Measurements from ENCODE around the gene CAMTA1. TPM values are rescaled to one million over a fixed set of nuclear protein-coding genes. Genes with fewer than 3 reads are reported as not detected.

Gene CAMTA1
- total and polyA plus RNA-seq, 4 donors = 18.0 to 93.5 (median 35.8) TPM

DNA sequence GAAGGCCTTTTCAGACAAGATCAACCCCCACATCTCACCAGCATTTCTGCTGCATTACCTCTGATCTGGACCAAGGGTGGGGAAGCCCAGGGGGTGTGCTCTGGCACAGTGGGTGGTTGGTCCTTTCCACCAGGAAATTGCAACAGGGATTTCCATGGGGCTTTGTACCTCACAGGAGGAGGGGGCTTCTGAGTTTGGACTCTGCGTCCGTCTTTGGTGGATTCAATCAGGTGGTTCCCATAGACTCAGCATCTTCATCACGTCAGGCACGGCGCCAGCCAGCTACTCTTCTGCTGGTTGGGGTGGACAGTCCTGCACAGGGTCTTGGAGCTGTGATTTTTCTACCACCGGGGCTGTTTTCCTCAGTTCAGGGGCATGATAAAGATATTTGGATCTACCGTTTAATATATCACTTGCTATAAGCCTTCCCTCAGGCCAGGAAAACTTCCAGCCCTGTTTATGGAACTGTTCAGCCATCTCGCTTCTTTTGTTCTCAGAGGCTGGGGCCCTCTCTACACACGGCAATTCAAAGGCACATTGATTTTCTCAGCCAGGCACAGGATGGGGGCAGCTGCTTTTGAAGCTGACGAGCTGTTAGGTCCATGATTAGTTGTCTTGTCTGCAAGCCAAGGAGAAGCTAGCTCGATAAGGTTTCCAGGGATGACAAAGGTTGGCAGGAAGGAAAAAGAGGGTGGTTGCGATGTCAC is 467.3 kb downstream of the CAMTA1 start:
- no peaks in the 10 kb centered on the region for H3K36me3 ChIP-seq (ENCODE audit: control insufficient read depth in 4 of 4, insufficient read depth in 3 of 4, low read depth in 1 of 4, low read length in 3 of 4)

DNA sequence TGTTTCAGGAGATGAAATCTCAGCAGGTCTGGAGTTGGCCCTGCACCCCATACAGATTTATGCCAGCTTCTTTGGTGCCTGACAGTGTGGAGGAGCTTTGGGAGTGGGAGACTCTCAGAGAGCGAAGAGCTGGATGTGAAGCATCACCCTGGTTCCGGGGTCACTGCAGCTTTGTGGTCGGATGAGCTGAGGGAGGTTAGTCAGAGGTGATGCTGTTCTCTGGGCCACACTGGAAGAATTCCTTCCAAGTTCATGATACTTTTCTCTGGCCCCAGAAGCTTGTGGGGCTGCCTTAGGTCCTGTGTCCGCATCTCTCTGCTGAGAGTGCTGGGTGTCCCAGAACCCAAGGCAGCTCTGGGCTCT is 467.8 kb downstream of the CAMTA1 start:
- TF ChIP-seq, protein P1, sequence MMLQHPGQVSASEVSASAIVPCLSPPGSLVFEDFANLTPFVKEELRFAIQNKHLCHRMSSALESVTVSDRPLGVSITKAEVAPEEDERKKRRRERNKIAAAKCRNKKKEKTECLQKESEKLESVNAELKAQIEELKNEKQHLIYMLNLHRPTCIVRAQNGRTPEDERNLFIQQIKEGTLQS (IDR thresholded peaks at IDR 0.05) = no peak
- TF ChIP-seq EGR1 (IDR thresholded peaks at IDR 0.05; ENCODE audit: low read depth in 2 of 2) = no peak
- TF ChIP-seq TAF1 (conservative IDR thresholded peaks at IDR 0.05) = no peak
- TF ChIP-seq SP1 (IDR thresholded peaks at IDR 0.05) = no peak
- no peak for TF ChIP-seq NR2F2 (IDR thresholded peaks at IDR 0.05)
- TF ChIP-seq HNF4G (IDR thresholded peaks at IDR 0.05) = no peak
- no peak for TF ChIP-seq FOXA1 (IDR thresholded peaks at IDR 0.05)
- TF ChIP-seq, protein P2, sequence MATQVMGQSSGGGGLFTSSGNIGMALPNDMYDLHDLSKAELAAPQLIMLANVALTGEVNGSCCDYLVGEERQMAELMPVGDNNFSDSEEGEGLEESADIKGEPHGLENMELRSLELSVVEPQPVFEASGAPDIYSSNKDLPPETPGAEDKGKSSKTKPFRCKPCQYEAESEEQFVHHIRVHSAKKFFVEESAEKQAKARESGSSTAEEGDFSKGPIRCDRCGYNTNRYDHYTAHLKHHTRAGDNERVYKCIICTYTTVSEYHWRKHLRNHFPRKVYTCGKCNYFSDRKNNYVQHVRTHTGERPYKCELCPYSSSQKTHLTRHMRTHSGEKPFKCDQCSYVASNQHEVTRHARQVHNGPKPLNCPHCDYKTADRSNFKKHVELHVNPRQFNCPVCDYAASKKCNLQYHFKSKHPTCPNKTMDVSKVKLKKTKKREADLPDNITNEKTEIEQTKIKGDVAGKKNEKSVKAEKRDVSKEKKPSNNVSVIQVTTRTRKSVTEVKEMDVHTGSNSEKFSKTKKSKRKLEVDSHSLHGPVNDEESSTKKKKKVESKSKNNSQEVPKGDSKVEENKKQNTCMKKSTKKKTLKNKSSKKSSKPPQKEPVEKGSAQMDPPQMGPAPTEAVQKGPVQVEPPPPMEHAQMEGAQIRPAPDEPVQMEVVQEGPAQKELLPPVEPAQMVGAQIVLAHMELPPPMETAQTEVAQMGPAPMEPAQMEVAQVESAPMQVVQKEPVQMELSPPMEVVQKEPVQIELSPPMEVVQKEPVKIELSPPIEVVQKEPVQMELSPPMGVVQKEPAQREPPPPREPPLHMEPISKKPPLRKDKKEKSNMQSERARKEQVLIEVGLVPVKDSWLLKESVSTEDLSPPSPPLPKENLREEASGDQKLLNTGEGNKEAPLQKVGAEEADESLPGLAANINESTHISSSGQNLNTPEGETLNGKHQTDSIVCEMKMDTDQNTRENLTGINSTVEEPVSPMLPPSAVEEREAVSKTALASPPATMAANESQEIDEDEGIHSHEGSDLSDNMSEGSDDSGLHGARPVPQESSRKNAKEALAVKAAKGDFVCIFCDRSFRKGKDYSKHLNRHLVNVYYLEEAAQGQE (IDR thresholded peaks at IDR 0.05) = no peak
- no peak for TF ChIP-seq FOXA2 (IDR thresholded peaks at IDR 0.05)
- TF ChIP-seq, protein P3, sequence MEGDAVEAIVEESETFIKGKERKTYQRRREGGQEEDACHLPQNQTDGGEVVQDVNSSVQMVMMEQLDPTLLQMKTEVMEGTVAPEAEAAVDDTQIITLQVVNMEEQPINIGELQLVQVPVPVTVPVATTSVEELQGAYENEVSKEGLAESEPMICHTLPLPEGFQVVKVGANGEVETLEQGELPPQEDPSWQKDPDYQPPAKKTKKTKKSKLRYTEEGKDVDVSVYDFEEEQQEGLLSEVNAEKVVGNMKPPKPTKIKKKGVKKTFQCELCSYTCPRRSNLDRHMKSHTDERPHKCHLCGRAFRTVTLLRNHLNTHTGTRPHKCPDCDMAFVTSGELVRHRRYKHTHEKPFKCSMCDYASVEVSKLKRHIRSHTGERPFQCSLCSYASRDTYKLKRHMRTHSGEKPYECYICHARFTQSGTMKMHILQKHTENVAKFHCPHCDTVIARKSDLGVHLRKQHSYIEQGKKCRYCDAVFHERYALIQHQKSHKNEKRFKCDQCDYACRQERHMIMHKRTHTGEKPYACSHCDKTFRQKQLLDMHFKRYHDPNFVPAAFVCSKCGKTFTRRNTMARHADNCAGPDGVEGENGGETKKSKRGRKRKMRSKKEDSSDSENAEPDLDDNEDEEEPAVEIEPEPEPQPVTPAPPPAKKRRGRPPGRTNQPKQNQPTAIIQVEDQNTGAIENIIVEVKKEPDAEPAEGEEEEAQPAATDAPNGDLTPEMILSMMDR (IDR thresholded peaks at IDR 0.05; ENCODE audit: low read depth, low read length, missing input control) = no peak
- TF ChIP-seq JUND (IDR thresholded peaks at IDR 0.05) = no peak
- TF ChIP-seq HNF4A (conservative IDR thresholded peaks at IDR 0.05) = no peak
- TF ChIP-seq GABPA (IDR thresholded peaks at IDR 0.05 in 1 of 2, conservative IDR thresholded peaks at IDR 0.05 in 1 of 2) = no peak
- WGBS = 96% methylated on average over 4 of the region's 4 CpGs
- Histone ChIP-seq H3K9me3 (ENCODE audit: control insufficient read depth in 4 of 4, low read length in 3 of 4) (no peaks in the 10 kb centered on the region), H3K4me1 (ENCODE audit: control insufficient read depth in 4 of 4, insufficient read depth in 4 of 4, low read length in 3 of 4) (no peaks in the 10 kb centered on the region), H3K27me3 (ENCODE audit: control insufficient read depth in 4 of 4, insufficient read depth in 4 of 4, low read length in 3 of 4) (no peaks in the 10 kb centered on the region), H3K4me3 (ENCODE audit: low read depth in 1 of 3, low read length in 3 of 3) (no peak overlapping the region), H3K27ac (ENCODE audit: low read depth in 1 of 2, low read length in 2 of 2) (no peak overlapping the region), H3K9ac (ENCODE audit: low read depth in 1 of 2, low read length in 2 of 2) (no peak overlapping the region), H3K36me3 (ENCODE audit: control insufficient read depth in 4 of 4, insufficient read depth in 3 of 4, low read depth in 1 of 4, low read length in 3 of 4) (no peaks in the 10 kb centered on the region)
- no peak for DNase-seq (ENCODE audit: low spot score)

More for the DNA sequence above, 467.3 kb downstream of the CAMTA1 start:
- Histone ChIP-seq H3K9ac (ENCODE audit: low read depth in 1 of 2, low read length in 2 of 2) (no peak overlapping the region), H3K4me3 (ENCODE audit: low read depth in 1 of 3, low read length in 3 of 3) (no peak overlapping the region), H3K27me3 (ENCODE audit: control insufficient read depth in 4 of 4, insufficient read depth in 4 of 4, low read length in 3 of 4) (no peaks in the 10 kb centered on the region), H3K27ac (ENCODE audit: low read depth in 1 of 2, low read length in 2 of 2) (no peak overlapping the region), H3K9me3 (ENCODE audit: control insufficient read depth in 4 of 4, low read length in 3 of 4) (no peaks in the 10 kb centered on the region), H3K4me1 (ENCODE audit: control insufficient read depth in 4 of 4, insufficient read depth in 4 of 4, low read length in 3 of 4) (no peaks in the 10 kb centered on the region)
- no peak for TF ChIP-seq FOXA2 (IDR thresholded peaks at IDR 0.05)
- no peak for TF ChIP-seq RXRA (IDR thresholded peaks at IDR 0.05)
- TF ChIP-seq HNF4G (IDR thresholded peaks at IDR 0.05) = no peak
- 83% methylated on average over 12 of the region's 12 CpGs for WGBS
- no peak for DNase-seq (ENCODE audit: low spot score)

All from liver (tissue), 9 donors.